Left cardiac atrium (tissue), 4 donors: Measurements from ENCODE around the gene HOXA9. TPM values are rescaled to one million over a fixed set of nuclear protein-coding genes. Genes with fewer than 3 reads are reported as not detected.
A peak's percentile ranks its signal among the peaks of the same experiment; 100 is the strongest.

Source experiments
- ATAC-seq, 2 donors: fragments of 200-7000 bp; cut with Tn5 transposase; one replicate each; pipeline ENCODE4 v1.9.1; 2020; ENCODE audit warnings: mild to moderate bottlenecking in 2 of 2, moderate library complexity in 2 of 2
- DNase-seq: peaks from one replicate; pipeline ENCODE4 v3.0.0-alpha.2; 2020
- intact Hi-C, 2 donors: fragments of 100-400 bp; cut with DNase I; formaldehyde crosslinking; loops; one replicate each; pipeline versions ENCODE4 v1.14.1 to v1.15.1; 2022 to 2023
- microRNA-seq, 2 donors: library from miRNA; unstranded; fragments of <30 nt; microRNA quantifications; one replicate each; pipeline ENCODE4 v1.2.0, GENCODE V29; 2020
- total RNA-seq, 2 donors: library from RNA; stranded (reverse); fragmentation: NEBNext Ultra II Directional; extraction: Animal tissue kit (Norgen Biotek cat#: 25700); gene quantifications; one replicate each; pipeline ENCODE4 v1.2.1, GENCODE V29; 2021
- donor health status: DM: no; HTN: yes; CAD: no.
- donor health status: DM: no; HTN: yes; CAD: no; lungs with severe emphysema.
- donor health status: DM: yes; HTN: yes; CAD: no.
- donor health status: Dilated cardiomyopathy.

HOXA9 gene
- total RNA-seq, 2 donors from 2014 or later = not detected

DNA sequence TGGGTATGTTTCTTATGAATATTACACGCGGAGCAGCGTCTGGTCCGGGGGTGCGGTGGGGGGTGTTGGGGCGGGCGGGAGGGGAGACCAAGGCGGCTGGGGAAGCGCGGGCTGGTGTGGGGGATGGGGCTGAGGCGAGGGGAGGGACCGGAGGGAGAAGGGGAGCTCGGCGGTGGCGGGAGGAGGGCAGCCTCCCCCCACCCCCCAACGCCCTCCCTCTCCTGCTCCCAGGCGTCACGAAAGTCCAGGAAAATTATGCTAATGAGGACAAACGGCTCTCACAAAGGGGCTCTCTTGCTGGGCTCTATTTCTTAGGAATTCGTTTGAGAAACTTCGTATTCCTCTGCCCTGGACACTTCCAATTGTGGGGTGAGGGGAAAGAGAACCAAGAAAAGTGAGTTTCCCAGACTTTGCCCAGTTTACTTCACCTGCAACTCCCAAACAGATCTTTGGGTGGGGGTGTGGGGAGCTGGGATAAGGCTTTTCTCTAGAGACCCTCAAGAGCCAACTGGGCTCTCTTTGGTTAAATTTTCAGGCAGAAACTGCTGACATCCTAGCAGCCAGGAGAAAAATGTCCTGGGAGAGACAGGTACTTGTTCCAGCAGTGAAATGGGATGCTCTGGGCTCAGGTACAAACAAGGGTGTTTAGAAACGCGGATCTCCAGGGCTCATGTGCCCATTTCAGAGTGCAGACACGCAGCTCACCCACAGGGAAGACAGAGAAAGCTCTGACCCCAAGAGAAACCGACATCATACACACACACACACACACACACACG lies 51.2 kb downstream of the HOXA9 start:
- intact Hi-C loops = no loop called here
- ATAC-seq (peak in 1 of 2 donors; percentile 32), DNase-seq (no peak)

DNA sequence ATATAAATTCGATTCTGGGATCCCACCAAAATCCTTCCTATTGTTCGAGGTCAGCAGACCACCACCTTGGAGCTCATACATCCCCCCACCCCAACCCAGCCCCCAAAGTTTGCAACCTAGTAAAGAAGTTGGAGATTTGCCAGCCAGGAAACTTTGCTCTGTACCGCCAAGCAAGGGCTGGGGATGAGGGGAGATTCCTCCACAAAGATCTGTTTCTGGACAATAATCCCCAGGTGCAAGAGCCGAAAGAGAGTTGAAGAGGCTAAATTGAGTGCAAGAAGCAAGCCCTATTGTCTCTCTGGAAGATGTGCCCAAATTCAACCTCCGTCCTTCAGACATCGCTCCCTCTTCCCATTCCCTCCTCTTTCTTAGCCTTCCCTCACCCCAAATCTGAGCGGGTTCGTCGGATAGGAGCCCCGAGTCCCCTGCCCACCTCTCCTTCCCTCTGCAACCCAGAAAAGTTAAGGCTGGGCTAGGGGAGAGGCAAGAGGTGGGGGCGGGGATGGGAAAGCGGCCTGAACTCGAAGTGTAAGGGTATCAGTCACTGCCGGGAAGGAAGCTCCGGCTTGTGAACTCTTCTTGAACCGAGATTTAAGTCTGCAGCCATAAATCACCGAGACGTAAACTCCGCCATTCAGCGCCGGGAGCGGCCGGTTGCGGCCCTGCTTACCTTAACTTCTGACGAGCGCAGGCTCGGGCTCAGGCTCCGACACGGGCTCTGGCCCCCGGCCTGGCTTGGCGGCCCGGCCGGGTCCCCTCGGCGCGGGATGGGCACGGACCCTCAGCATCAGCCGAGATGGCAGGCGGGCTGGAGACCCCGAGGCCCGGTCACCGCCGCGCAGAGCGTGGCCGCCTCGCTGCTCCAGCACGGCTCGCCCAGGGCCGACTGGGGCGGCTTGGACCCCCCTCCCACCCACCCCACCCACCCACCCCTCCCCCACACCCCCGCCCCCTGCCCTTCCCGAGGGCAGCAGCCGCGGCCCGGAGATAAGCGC lies 52.1 kb downstream of the HOXA9 start:
- DNase-seq (no peak), ATAC-seq (peak in 1 of 2 donors; percentile 30)
- intact Hi-C loops = no loop called here

Small RNA genes lying within 50 kb of the gene (microRNA-seq; reads per million reads assigned to microRNA genes)
- gene MIR196B = 9.9 to 16.3 reads per million in 2 donors

Other genes starting within 250 kb of the HOXA9 start
- under 1 TPM; 0.12 to 0.26 TPM for gene HOXA1, start 69.5 kb downstream of the HOXA9 start, total RNA-seq
- under 1 TPM; 0.13 to 0.38 TPM for gene HOXA2, start 62.9 kb downstream of the HOXA9 start, total RNA-seq
- gene HOXA4, start 34.8 kb downstream of the HOXA9 start, total RNA-seq = 1 to 10 TPM in 1 of 2 donors, under 1 TPM in 1; 0.97 to 1.0 TPM
- gene HOXA5, start 21.9 kb downstream of the HOXA9 start, total RNA-seq = under 1 TPM in 1 of 2 donors, not detected in 1; 0.27 TPM
- gene HOXA6, start 17.8 kb downstream of the HOXA9 start, total RNA-seq = not detected
- gene HOXA3, start 13.0 kb downstream of the HOXA9 start, total RNA-seq = under 1 TPM; 0.68 to 0.74 TPM
- under 1 TPM; 0.12 to 0.39 TPM for gene HOXA7, start 8.9 kb downstream of the HOXA9 start, total RNA-seq
- under 1 TPM; 0.10 to 0.21 TPM for gene HOXA10, start 8.8 kb upstream of the HOXA9 start, total RNA-seq
- gene HOXA11, start 19.7 kb upstream of the HOXA9 start, total RNA-seq = not detected
- not detected for gene HOXA13, start 34.6 kb upstream of the HOXA9 start, total RNA-seq
- gene EVX1, start 77.3 kb upstream of the HOXA9 start, total RNA-seq = not detected